HEK293 (cell line): ENCODE data around the gene SVOPL.

Experiments used
- CTCF ChIA-PET: fragments of 350-600 bp; formaldehyde crosslinking; extraction: SDS; loops from one replicate; lab custom pipeline; 2021; ENCODE audit warnings: antibody characterized with exemption; lab: Yijun Ruan, JAX
- POLR2A ChIA-PET: fragments of 300-600 bp; formaldehyde crosslinking; extraction: SDS; loops from one replicate; lab custom pipeline; 2020; ENCODE audit warnings: antibody characterized with exemption, inconsistent platforms; lab: Yijun Ruan, JAX
- H3K27ac ChIP-seq: fragments of 200-500 bp; sonication (Bioruptor generic); 2 replicates; pipeline ENCODE4 v1.5.1; 2014; ENCODE audit warnings: low read depth, low read length, control low read depth, inconsistent platforms; ENCODE audit errors: extremely low read depth
- H3K36me3 ChIP-seq, 2 experiments: fragments of 200-500 bp in 1 of 2; sonication (Bioruptor generic) in 1 of 2; 1 replicate in 1 of 2; 2 replicates in 1 of 2; pipeline ENCODE4 v1.5.1; 2014 to 2017; ENCODE audit warnings: inconsistent platforms in 2 of 2, low read length in 2 of 2; ENCODE audit not compliant: control insufficient read depth in 2 of 2, insufficient read depth in 1 of 2
- H3K4me1 ChIP-seq: fragments of 200-500 bp; sonication (Bioruptor generic); 2 replicates; pipeline ENCODE4 v1.5.1; 2014; ENCODE audit warnings: mild to moderate bottlenecking, low read length, inconsistent platforms; ENCODE audit not compliant: control insufficient read depth, insufficient read depth
- H3K4me3 ChIP-seq: 2 replicates; pipeline ENCODE4 v1.5.1; 2011; ENCODE audit warnings: low read depth, mild to moderate bottlenecking, control low read depth, low read length, moderate library complexity
- H3K9me3 ChIP-seq: fragments of 200-500 bp; sonication (Bioruptor generic); 2 replicates; pipeline ENCODE4 v1.5.1; 2014; ENCODE audit warnings: low read depth, low read length, inconsistent platforms; ENCODE audit not compliant: control insufficient read depth, insufficient read depth
- BCL11B ChIP-seq: fragments of 450-650 bp; formaldehyde crosslinking; IDR thresholded peaks from 2 replicates; pipeline ENCODE4 v1.5.1; 2016; ENCODE audit warnings: low read depth, missing biosample characterization, missing genetic modification characterization
- EGR2 ChIP-seq: fragments of 450-650 bp; formaldehyde crosslinking; IDR thresholded peaks from 2 replicates; pipeline ENCODE4 v1.5.1; 2016; ENCODE audit warnings: low read depth, missing biosample characterization, missing genetic modification characterization
- HIC1 ChIP-seq: fragments of 450-650 bp; formaldehyde crosslinking; IDR thresholded peaks from 2 replicates; pipeline ENCODE4 v1.5.1; 2016; ENCODE audit warnings: missing biosample characterization, missing genetic modification characterization
- REST ChIP-seq: fragments of 450-650 bp; formaldehyde crosslinking; IDR thresholded peaks from 2 replicates; pipeline ENCODE4 v1.5.1; 2016; ENCODE audit warnings: missing biosample characterization, missing genetic modification characterization
- ZNF148 ChIP-seq: fragments of 450-650 bp; formaldehyde crosslinking; IDR thresholded peaks from 2 replicates; pipeline ENCODE4 v1.5.0; 2017; ENCODE audit warnings: missing biosample characterization, missing genetic modification characterization, borderline replicate concordance
- ZNF175 ChIP-seq: fragments of 450-650 bp; formaldehyde crosslinking; IDR thresholded peaks from 2 replicates; pipeline ENCODE4 v1.5.1; 2016; ENCODE audit warnings: missing biosample characterization, missing genetic modification characterization
- ZNF18 ChIP-seq: fragments of 450-650 bp; formaldehyde crosslinking; IDR thresholded peaks from 2 replicates; pipeline ENCODE4 v1.5.1; 2016; ENCODE audit warnings: missing biosample characterization, missing genetic modification characterization
- ZNF2 ChIP-seq: fragments of 450-650 bp; formaldehyde crosslinking; IDR thresholded peaks from 2 replicates; pipeline ENCODE4 v1.5.1; 2016; ENCODE audit warnings: missing biosample characterization, missing genetic modification characterization
- ZNF211 ChIP-seq: fragments of 450-650 bp; formaldehyde crosslinking; IDR thresholded peaks from 2 replicates; pipeline ENCODE4 v1.5.1; 2016; ENCODE audit warnings: low read depth, missing biosample characterization, missing genetic modification characterization
- ZNF223 ChIP-seq: fragments of 450-650 bp; formaldehyde crosslinking; IDR thresholded peaks from 2 replicates; pipeline ENCODE4 v1.5.1; 2016; ENCODE audit warnings: missing biosample characterization, missing genetic modification characterization
- ZNF302 ChIP-seq: fragments of 450-650 bp; formaldehyde crosslinking; IDR thresholded peaks from 2 replicates; pipeline ENCODE4 v1.5.1; 2016; ENCODE audit warnings: missing biosample characterization, missing genetic modification characterization, low read depth
- ZNF324 ChIP-seq: fragments of 450-650 bp; formaldehyde crosslinking; IDR thresholded peaks from 2 replicates; pipeline ENCODE4 v1.5.1; 2016; ENCODE audit warnings: missing biosample characterization, missing genetic modification characterization
- ZNF621 ChIP-seq: fragments of 450-650 bp; formaldehyde crosslinking; IDR thresholded peaks from 2 replicates; pipeline ENCODE4 v1.5.1; 2017; ENCODE audit warnings: missing biosample characterization, missing genetic modification characterization
- ZNF654 ChIP-seq: fragments of 450-650 bp; formaldehyde crosslinking; IDR thresholded peaks from 2 replicates; pipeline ENCODE4 v1.5.1; 2016; ENCODE audit warnings: low read depth, missing biosample characterization, missing genetic modification characterization
- TF ChIP-seq, protein P1 (sequence below): fragments of 450-650 bp; formaldehyde crosslinking; IDR thresholded peaks from 2 replicates; pipeline ENCODE4 v1.5.1; 2016; ENCODE audit warnings: missing biosample characterization, missing genetic modification characterization
- TF ChIP-seq, protein P2 (sequence below): fragments of 450-650 bp; formaldehyde crosslinking; IDR thresholded peaks from 2 replicates; pipeline ENCODE4 v1.5.1; 2016; ENCODE audit warnings: missing biosample characterization, missing genetic modification characterization

SVOPL gene

GRCh38 chr7:138568655-138569054 lies 132.5 kb downstream of the SVOPL start:
- Histone ChIP-seq H3K36me3 (peaks cover 7 to 87% of the 10 kb centered on the region in 2 experiments), H3K9me3 (no peaks in the 10 kb centered on the region), H3K27ac (no peak overlapping the region), H3K4me3 (no peak overlapping the region), H3K4me1 (no peaks in the 10 kb centered on the region)
- POLR2A ChIA-PET: no interaction called here
- no peak for TF ChIP-seq ZNF18 (tag by site-specific recombination)
- no peak for TF ChIP-seq REST (tag by site-specific recombination)
- no peak for TF ChIP-seq BCL11B (tag by site-specific recombination)
- TF ChIP-seq, protein P1, sequence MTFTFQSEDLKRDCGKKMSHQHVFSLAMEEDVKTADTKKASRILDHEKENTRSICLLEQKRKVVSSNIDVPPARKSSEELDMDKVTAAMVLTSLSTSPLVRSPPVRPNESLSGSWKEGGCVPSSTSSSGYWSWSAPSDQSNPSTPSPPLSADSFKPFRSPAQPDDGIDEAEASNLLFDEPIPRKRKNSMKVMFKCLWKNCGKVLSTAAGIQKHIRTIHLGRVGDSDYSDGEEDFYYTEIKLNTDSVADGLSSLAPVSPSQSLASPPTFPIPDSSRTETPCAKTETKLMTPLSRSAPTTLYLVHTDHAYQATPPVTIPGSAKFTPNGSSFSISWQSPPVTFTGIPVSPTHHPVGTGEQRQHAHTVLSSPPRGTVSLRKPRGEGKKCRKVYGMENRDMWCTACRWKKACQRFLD (tag by site-specific recombination): no peak
- TF ChIP-seq ZNF148 (tag by site-specific recombination): no peak
- TF ChIP-seq ZNF211 (tag by site-specific recombination): no peak
- TF ChIP-seq EGR2 (tag by site-specific recombination): no peak
- no peak for TF ChIP-seq ZNF2
- TF ChIP-seq ZNF302 (tag by site-specific recombination): no peak
- TF ChIP-seq ZNF175 (tag by site-specific recombination): no peak
- TF ChIP-seq ZNF324 (tag by site-specific recombination): no peak
- no peak for TF ChIP-seq ZNF654 (tag by site-specific recombination)
- no peak for TF ChIP-seq ZNF223 (tag by site-specific recombination)
- TF ChIP-seq, protein P2, sequence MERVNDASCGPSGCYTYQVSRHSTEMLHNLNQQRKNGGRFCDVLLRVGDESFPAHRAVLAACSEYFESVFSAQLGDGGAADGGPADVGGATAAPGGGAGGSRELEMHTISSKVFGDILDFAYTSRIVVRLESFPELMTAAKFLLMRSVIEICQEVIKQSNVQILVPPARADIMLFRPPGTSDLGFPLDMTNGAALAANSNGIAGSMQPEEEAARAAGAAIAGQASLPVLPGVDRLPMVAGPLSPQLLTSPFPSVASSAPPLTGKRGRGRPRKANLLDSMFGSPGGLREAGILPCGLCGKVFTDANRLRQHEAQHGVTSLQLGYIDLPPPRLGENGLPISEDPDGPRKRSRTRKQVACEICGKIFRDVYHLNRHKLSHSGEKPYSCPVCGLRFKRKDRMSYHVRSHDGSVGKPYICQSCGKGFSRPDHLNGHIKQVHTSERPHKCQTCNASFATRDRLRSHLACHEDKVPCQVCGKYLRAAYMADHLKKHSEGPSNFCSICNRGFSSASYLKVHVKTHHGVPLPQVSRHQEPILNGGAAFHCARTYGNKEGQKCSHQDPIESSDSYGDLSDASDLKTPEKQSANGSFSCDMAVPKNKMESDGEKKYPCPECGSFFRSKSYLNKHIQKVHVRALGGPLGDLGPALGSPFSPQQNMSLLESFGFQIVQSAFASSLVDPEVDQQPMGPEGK (tag by site-specific recombination): no peak
- TF ChIP-seq ZNF621: no peak
- TF ChIP-seq HIC1 (tag by site-specific recombination): no peak
- CTCF ChIA-PET: no interaction called here
